Panc1 (cell line): ENCODE results near the gene RNGTT. TPM values are rescaled to one million over a fixed set of nuclear protein-coding genes. Genes with fewer than 3 reads are reported as not detected.

ENCODE experiments used
- ATAC-seq: fragments of 200-7000 bp; cut with Tn5 transposase; 2 replicates; pipeline ENCODE4 v1.9.1; 2020; ENCODE audit warnings: mild to moderate bottlenecking, moderate library complexity
- BruUV-seq: library from RNA; stranded (reverse); fragments of 400-500 nt; replicated peaks from 2 replicates; lab custom pipeline; 2021; lab: Mats Ljungman, UMichigan
- CTCF ChIA-PET: fragments of 300-600 bp; sonication (Branson Sonifier 250); formaldehyde crosslinking; loops from one replicate; lab custom pipeline; 2022; ENCODE audit warnings: antibody characterized with exemption; lab: Charles Lee
- POLR2A ChIA-PET: fragments of 300-600 bp; sonication (Branson Sonifier 250); formaldehyde crosslinking; loops from one replicate; lab custom pipeline; 2022; ENCODE audit warnings: antibody characterized with exemption; lab: Charles Lee
- DNase-seq: peaks from one replicate; pipeline ENCODE4 v3.0.0-alpha.2; 2010; ENCODE audit warnings: low read depth, low spot score
- H3K27ac ChIP-seq: 2 replicates; pipeline ENCODE4 v1.5.1; 2011; ENCODE audit warnings: mild to moderate bottlenecking, low read length, inconsistent platforms
- H3K27me3 ChIP-seq: fragments of 200-500 bp; sonication (Bioruptor generic); 2 replicates; pipeline ENCODE4 v1.6.0; 2014; ENCODE audit warnings: low read length, inconsistent platforms; ENCODE audit not compliant: control insufficient read depth, insufficient read depth
- H3K36me3 ChIP-seq: fragments of 200-500 bp; sonication (Bioruptor generic); 2 replicates; pipeline ENCODE4 v1.5.1; 2014; ENCODE audit warnings: inconsistent platforms, mild to moderate bottlenecking, low read length, moderate library complexity; ENCODE audit not compliant: control insufficient read depth, insufficient read depth
- H3K4me1 ChIP-seq: 2 replicates; pipeline ENCODE4 v1.5.1; 2011; ENCODE audit warnings: inconsistent platforms, mild to moderate bottlenecking, low read length, moderate library complexity; ENCODE audit not compliant: control insufficient read depth, insufficient read depth
- H3K4me3 ChIP-seq, 2 experiments: 2 replicates each; pipeline ENCODE4 v1.5.1; 2011 to 2012; ENCODE audit warnings: low read depth in 2 of 2, low read length in 2 of 2, mild to moderate bottlenecking in 2 of 2, inconsistent platforms in 1 of 2, moderate library complexity in 1 of 2
- H3K9me3 ChIP-seq: fragments of 200-500 bp; sonication (Bioruptor generic); 2 replicates; pipeline ENCODE4 v1.5.1; 2014; ENCODE audit warnings: low read depth, mild to moderate bottlenecking, inconsistent platforms, low read length, moderate library complexity; ENCODE audit not compliant: control insufficient read depth, insufficient read depth
- POLR2AphosphoS5 ChIP-seq: IDR thresholded peaks from 2 replicates; pipeline ENCODE4 v1.6.1; 2012; ENCODE audit warnings: mild to moderate bottlenecking, low read depth, low read length, moderate library complexity
- SIN3A ChIP-seq: IDR thresholded peaks from 2 replicates; pipeline ENCODE4 v1.6.1; 2012; ENCODE audit warnings: low read depth, mild to moderate bottlenecking, low read length, moderate library complexity, borderline replicate concordance; ENCODE audit not compliant: insufficient read depth
- TCF7L2 ChIP-seq: IDR thresholded peaks from 2 replicates; pipeline ENCODE4 v1.6.1; 2011; ENCODE audit warnings: mild to moderate bottlenecking, low read depth, low read length, inconsistent platforms
- in situ Hi-C: cut with HindIII; loops from 2 replicates; pipeline ENCODE4 v1.10.0; 2016; ENCODE audit warnings: low sequenced_read_pairs, low pct_unique_long_range_greater_than_20kb
- intact Hi-C: fragments of 100-400 bp; cut with micrococcal nuclease; formaldehyde crosslinking; loops from one replicate; pipeline ENCODE4 v1.10.0; 2022; ENCODE audit not compliant: unreplicated experiment
- total RNA-seq: library from RNA; stranded (reverse); gene quantifications from one replicate; pipeline ENCODE4 v1.2.1, GENCODE V29; 2021; ENCODE audit not compliant: unreplicated experiment
- TF ChIP-seq, protein P1 (sequence below), 2 experiments: IDR thresholded peaks; 2 replicates each; pipeline ENCODE4 v1.6.1; 2011 to 2012; ENCODE audit warnings: low read depth in 2 of 2, control low read depth in 1 of 2, low read length in 1 of 2, mild to moderate bottlenecking in 1 of 2, moderate library complexity in 1 of 2; ENCODE audit not compliant: insufficient read depth in 1 of 2
- TF ChIP-seq, protein P2 (sequence below): fragments of 450-650 bp; IDR thresholded peaks from 2 replicates; pipeline ENCODE4 v1.5.1; 2017; ENCODE audit warnings: mild to moderate bottlenecking

RNGTT gene
- total RNA-seq, 1 experiment from 2014 or later, result 21.2 TPM

DNA sequence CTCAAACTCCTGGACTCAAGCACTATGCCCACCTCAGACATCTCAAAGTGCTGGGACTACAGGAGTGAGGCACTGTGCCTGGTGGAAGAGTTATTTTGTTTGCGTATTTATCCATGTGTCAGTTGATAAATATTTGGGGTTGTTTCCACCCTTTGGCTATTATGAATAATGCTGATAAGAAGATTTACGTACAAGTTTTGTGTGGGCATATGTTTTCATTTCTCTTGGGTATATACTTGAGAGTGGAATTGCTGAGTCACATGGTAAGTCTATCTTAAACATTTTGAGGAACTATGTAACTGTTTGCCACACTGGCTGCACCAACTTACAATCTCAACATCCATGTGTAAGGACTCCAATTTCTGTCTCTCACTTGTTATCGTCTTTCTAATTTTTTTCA is 200.3 kb downstream of the RNGTT start:
- ATAC-seq, result no peak; the same call in 1 of the 2 replicates

DNA sequence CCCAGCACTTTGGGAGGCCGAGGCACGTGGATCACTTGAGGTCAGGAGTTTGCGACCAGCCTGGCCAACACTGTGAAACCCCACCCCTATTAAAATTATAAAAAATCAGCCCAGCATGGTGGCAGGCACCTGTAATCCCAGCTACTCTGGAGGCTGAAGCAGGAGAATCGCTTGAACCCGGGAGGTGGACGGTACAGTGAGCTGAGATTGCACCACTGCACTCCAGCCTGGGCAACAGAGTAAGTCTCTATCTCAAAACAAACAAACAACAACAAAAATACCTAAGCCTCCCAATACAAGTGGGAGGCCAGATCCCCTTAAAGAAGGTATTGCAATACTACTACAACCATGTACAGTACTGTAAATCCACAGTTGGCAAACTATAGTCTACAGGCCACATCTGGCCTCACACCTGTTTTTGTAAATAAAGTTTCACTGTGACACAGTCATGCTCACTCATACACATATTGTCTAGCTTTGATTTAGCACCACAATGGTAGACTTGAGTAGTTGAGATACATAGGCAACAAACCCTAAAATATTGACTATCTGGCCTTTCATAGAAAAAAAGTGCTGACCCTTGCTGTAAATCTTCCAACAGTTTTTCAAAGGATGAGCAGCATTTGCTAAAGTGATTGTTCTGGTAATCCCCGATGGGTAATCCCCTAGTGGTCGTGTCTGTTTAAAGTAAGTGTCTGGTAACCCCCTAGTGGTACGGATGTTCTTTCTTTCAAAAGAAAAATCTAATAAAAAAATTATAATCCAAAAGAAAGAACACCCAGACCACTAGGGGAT is 202.0 kb downstream of the RNGTT start:
- no peak overlapping the region for H3K27ac ChIP-seq
- ChIA-PET CTCF (no interaction called here), POLR2A (no interaction called here)
- H3K36me3 ChIP-seq, result no peaks in the 10 kb centered on the region
- no peaks in the 10 kb centered on the region for H3K9me3 ChIP-seq
- no TSS peak for BruUV-seq
- H3K4me3 ChIP-seq, result no peak overlapping the region
- in situ Hi-C loops, result no loop called here
- H3K27me3 ChIP-seq, result no peaks in the 10 kb centered on the region
- no peak for TF ChIP-seq POLR2AphosphoS5
- TF ChIP-seq, protein P1, sequence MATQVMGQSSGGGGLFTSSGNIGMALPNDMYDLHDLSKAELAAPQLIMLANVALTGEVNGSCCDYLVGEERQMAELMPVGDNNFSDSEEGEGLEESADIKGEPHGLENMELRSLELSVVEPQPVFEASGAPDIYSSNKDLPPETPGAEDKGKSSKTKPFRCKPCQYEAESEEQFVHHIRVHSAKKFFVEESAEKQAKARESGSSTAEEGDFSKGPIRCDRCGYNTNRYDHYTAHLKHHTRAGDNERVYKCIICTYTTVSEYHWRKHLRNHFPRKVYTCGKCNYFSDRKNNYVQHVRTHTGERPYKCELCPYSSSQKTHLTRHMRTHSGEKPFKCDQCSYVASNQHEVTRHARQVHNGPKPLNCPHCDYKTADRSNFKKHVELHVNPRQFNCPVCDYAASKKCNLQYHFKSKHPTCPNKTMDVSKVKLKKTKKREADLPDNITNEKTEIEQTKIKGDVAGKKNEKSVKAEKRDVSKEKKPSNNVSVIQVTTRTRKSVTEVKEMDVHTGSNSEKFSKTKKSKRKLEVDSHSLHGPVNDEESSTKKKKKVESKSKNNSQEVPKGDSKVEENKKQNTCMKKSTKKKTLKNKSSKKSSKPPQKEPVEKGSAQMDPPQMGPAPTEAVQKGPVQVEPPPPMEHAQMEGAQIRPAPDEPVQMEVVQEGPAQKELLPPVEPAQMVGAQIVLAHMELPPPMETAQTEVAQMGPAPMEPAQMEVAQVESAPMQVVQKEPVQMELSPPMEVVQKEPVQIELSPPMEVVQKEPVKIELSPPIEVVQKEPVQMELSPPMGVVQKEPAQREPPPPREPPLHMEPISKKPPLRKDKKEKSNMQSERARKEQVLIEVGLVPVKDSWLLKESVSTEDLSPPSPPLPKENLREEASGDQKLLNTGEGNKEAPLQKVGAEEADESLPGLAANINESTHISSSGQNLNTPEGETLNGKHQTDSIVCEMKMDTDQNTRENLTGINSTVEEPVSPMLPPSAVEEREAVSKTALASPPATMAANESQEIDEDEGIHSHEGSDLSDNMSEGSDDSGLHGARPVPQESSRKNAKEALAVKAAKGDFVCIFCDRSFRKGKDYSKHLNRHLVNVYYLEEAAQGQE (IDR thresholded peaks at IDR 0.05; ENCODE audit: insufficient read depth in 1 of 2, low read depth in 2 of 2, low read length in 1 of 2), result no peak
- no peak for TF ChIP-seq SIN3A
- TF ChIP-seq TCF7L2, result no peak
- TF ChIP-seq, protein P2, sequence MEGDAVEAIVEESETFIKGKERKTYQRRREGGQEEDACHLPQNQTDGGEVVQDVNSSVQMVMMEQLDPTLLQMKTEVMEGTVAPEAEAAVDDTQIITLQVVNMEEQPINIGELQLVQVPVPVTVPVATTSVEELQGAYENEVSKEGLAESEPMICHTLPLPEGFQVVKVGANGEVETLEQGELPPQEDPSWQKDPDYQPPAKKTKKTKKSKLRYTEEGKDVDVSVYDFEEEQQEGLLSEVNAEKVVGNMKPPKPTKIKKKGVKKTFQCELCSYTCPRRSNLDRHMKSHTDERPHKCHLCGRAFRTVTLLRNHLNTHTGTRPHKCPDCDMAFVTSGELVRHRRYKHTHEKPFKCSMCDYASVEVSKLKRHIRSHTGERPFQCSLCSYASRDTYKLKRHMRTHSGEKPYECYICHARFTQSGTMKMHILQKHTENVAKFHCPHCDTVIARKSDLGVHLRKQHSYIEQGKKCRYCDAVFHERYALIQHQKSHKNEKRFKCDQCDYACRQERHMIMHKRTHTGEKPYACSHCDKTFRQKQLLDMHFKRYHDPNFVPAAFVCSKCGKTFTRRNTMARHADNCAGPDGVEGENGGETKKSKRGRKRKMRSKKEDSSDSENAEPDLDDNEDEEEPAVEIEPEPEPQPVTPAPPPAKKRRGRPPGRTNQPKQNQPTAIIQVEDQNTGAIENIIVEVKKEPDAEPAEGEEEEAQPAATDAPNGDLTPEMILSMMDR, result no peak; the same call in 1 of the 2 replicates
- ATAC-seq (no peak), DNase-seq (no peak)
- no peaks in the 10 kb centered on the region for H3K4me1 ChIP-seq
- intact Hi-C loops, result no loop called here

More for the DNA sequence above, 200.3 kb downstream of the RNGTT start:
- no peak for DNase-seq
- ChIA-PET POLR2A (interaction anchor here (0.6 kb wide), 1 partner anchor 90 kb away, joined by 10 read pairs; no protein-coding TSS in a partner anchor), CTCF (no interaction called here)
- H3K27me3 ChIP-seq, result no peaks in the 10 kb centered on the region
- H3K4me3 ChIP-seq, result no peak overlapping the region
- in situ Hi-C loops (no loop called here), intact Hi-C loops (no loop called here)
- no TSS peak for BruUV-seq
- no peak overlapping the region for H3K27ac ChIP-seq
- H3K9me3 ChIP-seq, result no peaks in the 10 kb centered on the region
- H3K4me1 ChIP-seq, result no peaks in the 10 kb centered on the region
- TF ChIP-seq TCF7L2, result no peak
- TF ChIP-seq, protein P2, result no peak
- no peak for TF ChIP-seq POLR2AphosphoS5
- TF ChIP-seq, protein P1 (IDR thresholded peaks at IDR 0.05; ENCODE audit: insufficient read depth in 1 of 2, low read depth in 2 of 2, low read length in 1 of 2), result no peak
- no peak for TF ChIP-seq SIN3A
- no peaks in the 10 kb centered on the region for H3K36me3 ChIP-seq
